ENCODE measurements around the gene KCNG2.

- TF ChIP-seq POLR2A (IDR thresholded peaks at IDR 0.05): no peak
- no peak for TF ChIP-seq CTCF (IDR thresholded peaks at IDR 0.05)
Observed at GRCh38 chr18:79889569-79889968, 91.8 kb downstream of the KCNG2 start.

Measured in body of pancreas (tissue), 4 donors.